Measurements from ENCODE around the gene FGF22. TPM values are rescaled to one million over a fixed set of nuclear protein-coding genes. Genes with fewer than 3 reads are reported as not detected.

FGF22 gene
- polyA plus RNA-seq, result 0.26 TPM in 1 of 2 replicates, not detected in the other

DNA sequence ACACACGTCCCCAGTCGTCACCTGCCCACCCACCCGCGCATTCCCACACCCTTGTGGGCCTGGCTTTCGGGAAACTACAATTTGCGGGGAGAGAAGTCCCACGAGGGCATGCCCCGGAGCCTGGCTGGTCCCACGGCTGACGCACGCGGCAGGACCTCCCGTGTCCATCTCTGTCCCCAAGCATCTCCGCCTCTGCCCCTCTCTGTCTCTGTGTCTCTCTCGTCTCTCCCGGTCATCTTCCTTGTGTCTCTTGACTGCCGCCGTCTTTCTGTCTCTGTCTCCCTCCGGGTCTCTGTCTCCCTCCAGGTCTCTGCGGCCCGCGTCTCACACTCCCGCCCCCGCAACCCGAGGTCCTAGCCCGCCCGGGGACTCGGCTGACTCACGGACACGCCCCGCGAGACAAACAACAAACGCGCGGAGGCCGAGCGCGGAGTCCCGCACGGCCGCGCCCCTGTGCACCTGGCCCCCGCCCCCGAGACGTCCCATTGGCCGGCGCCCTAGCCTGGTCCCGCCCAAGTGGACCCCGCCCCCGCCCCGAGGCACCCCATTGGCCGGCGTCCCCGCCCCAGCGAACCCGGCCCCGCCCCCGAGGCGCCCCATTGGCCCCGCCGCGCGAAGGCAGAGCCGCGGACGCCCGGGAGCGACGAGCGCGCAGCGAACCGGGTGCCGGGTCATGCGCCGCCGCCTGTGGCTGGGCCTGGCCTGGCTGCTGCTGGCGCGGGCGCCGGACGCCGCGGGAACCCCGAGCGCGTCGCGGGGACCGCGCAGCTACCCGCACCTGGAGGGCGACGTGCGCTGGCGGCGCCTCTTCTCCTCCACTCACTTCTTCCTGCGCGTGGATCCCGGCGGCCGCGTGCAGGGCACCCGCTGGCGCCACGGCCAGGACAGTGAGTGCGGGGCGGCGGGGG lies at the start of gene FGF22:
Gene FGF22 (plus strand): TSS at position 627 of the 908 bp plus-strand sequence. CDS start 47 bp downstream, at position 674.

DNA sequence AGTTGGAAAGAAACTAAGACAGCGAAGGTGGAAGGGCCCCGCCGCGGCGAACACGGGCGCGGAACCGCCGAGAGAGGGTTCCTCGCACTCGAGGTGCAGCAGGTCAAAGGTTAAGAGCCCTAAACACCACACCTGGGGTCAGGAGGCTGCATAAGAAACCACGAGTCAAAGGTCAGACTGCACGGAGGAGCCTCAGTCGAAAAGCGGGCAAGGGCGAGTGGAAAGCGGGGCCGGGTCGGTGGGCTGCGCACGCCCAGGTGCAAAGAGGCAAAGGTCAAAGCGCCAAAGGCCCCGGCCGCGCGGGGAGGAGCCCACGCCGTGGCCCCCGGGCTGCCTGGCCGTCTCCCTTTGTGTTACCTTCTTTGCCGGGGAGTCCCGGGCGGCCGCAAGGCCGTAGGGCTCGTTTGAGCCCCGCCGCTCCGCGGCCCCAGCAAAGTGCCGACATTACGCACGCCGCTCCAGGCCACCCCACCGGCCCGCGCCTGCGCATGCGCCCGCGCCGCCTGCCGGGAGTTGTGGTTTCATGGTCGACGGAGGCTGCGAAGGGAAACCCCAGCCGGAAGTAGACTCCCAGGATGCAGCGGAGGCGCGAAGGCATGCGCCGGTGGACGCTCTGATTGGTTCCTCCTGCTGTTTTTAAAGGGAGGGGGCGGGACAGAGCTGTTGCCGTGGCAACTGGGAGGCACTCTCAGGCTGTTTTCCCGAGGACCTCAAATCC lies 6.5 kb upstream of the FGF22 start, which contains the start of gene POLRMT:
Gene POLRMT (minus strand): TSS at position 470 of the 718 bp plus-strand sequence. CDS start 25 bp downstream, at position 445.

DNA sequence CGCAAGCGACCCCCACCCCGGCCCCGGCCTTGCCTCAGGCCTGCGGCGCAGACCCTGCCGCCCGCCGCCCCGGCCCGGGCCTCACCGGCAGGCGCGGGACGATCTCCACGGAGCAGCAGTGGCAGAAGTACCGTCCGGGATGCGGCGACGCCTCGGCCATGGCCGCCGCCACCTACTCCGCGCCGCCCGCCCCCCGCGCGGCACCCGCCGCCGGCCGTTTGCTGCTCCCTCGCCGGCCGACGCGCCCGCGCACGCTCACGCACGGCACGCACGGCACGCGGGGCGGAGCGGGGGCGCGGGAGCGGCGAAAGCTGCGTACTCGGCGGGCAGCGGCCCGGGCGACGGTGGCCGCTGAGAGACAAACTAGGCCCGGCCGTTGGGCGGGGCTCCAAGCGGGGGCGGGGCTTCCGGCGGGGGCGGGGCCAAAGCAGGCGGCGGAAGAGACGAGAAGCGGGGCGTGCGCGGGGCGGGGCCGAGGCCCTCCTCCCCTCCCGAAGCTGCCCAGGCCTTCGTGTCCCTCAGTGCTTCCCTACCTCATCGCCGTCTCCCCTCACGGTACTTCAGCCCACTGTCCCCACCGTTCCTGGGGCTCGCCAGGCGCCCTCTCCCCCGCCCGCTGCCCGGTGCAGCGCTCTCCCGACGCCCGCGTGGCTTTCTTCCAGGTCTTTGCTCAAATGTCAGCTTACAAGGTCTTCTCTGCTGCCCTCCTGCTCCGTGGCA lies 23.4 kb downstream of the FGF22 start, which contains the start of gene RNF126:
Gene RNF126 (minus strand): TSS at position 253 of the 720 bp plus-strand sequence. CDS start 93 bp downstream, at position 160.

DNA sequence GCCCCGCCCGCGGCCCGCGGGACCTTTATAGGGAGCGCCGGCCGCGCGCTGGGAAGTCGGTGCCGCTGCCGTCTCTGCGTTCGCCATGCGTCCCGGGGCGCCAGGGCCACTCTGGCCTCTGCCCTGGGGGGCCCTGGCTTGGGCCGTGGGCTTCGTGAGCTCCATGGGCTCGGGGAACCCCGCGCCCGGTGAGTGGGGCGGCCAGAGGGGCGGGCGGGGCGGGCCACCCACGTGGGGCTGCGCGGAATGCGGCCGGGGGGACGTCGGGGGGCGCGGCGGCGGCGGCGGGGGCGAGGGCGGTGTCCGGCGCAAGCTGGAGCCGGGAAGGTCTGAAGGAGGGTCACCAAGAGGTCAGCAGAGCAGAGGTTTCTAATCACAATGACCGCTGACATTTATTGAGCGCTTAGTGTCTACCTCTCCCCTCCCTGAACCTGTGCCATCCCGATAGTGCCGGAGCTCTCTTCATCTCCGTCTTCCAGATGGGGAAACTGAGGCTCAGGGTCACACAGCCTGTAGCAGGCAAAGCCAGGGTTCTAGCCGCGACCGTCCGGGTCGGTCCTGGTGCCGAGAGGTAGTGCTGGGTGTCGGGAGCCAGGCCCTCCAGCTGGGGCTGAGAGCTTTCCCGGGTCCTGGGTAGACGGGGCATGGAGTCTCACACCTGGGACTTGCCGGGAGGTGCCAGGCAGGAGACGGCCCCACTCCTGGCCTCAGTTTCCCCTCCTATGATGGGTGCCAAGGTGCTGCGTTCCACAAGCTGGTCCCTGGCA lies 36.8 kb downstream of the FGF22 start, which contains the start of gene FSTL3:
Gene FSTL3 (plus strand): TSS at position 54 of the 767 bp plus-strand sequence. CDS start 32 bp downstream, at position 86.

Other genes with a start within 250 kb of the FGF22 start
- 0.08 TPM in 1 of 2 replicates, not detected in the other for gene C2CD4C, start 230.7 kb upstream of the FGF22 start, polyA plus RNA-seq
- 1.2 TPM in 1 of 2 replicates, not detected in the other for gene SHC2, start 178.8 kb upstream of the FGF22 start, polyA plus RNA-seq
- gene MADCAM1, start 143.4 kb upstream of the FGF22 start, polyA plus RNA-seq, result not detected in 2 replicates
- not detected in 2 replicates for gene TPGS1, start 132.4 kb upstream of the FGF22 start, polyA plus RNA-seq
- gene CDC34, start 108.1 kb upstream of the FGF22 start, polyA plus RNA-seq, result 0.77 and 2.1 TPM in 2 replicates
- gene GZMM, start 95.8 kb upstream of the FGF22 start, polyA plus RNA-seq, result not detected in 2 replicates
- 83.4 and 114 TPM in 2 replicates for gene BSG, start 67.3 kb upstream of the FGF22 start, polyA plus RNA-seq
- 0.38 TPM in 1 of 2 replicates, not detected in the other for gene HCN2, start 50.0 kb upstream of the FGF22 start, polyA plus RNA-seq
- gene POLRMT, start 6.3 kb upstream of the FGF22 start, polyA plus RNA-seq, result 29.3 and 57.2 TPM in 2 replicates
- 1.0 and 2.2 TPM in 2 replicates for gene RNF126, start 23.3 kb downstream of the FGF22 start, polyA plus RNA-seq
- gene FSTL3, start 36.5 kb downstream of the FGF22 start, polyA plus RNA-seq, result 1.2 TPM in 1 of 2 replicates, not detected in the other
- not detected in 2 replicates for gene PRSS57, start 55.6 kb downstream of the FGF22 start, polyA plus RNA-seq
- gene PALM, start 69.1 kb downstream of the FGF22 start, polyA plus RNA-seq, result 0.28 and 0.99 TPM in 2 replicates
- gene MISP, start 111.2 kb downstream of the FGF22 start, polyA plus RNA-seq, result not detected in 2 replicates
- gene PTBP1, start 157.6 kb downstream of the FGF22 start, polyA plus RNA-seq, result 0.62 and 0.71 TPM in 2 replicates
- 1.2 TPM in 1 of 2 replicates, not detected in the other for gene PLPPR3, start 182.1 kb downstream of the FGF22 start, polyA plus RNA-seq
- not detected in 2 replicates for gene AZU1, start 188.0 kb downstream of the FGF22 start, polyA plus RNA-seq
- gene PRTN3, start 201.1 kb downstream of the FGF22 start, polyA plus RNA-seq, result not detected in 2 replicates
- gene ELANE, start 212.4 kb downstream of the FGF22 start, polyA plus RNA-seq, result not detected in 2 replicates
- 0.34 and 0.60 TPM in 2 replicates for gene CFD, start 219.8 kb downstream of the FGF22 start, polyA plus RNA-seq

Data from Purkinje cell (primary cell).